ENCODE data around the gene RUFY4.

- TF ChIP-seq CTCF (IDR thresholded peaks at IDR 0.05; ENCODE audit: low read length) (no peak), EZH2 (IDR thresholded peaks at IDR 0.05; ENCODE audit: borderline replicate concordance, low read length) (no peak)
These were observed 27.5 kb upstream of the RUFY4 start for GRCh38 chr2:218041302-218042168.

Data from OCI-LY1 (cell line).